Measurements from ENCODE around the gene LRRC52.

Gene LRRC52, protein sequence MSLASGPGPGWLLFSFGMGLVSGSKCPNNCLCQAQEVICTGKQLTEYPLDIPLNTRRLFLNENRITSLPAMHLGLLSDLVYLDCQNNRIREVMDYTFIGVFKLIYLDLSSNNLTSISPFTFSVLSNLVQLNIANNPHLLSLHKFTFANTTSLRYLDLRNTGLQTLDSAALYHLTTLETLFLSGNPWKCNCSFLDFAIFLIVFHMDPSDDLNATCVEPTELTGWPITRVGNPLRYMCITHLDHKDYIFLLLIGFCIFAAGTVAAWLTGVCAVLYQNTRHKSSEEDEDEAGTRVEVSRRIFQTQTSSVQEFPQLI

GRCh38 chr1:165543532-165544438 lies at the start of gene LRRC52:
Gene LRRC52, plus strand, starts transcription at chr1:165544000. Its CDS starts 297 bp downstream, at chr1:165544297.
- DNase-seq: peak; percentile 76 to 85

DNA sequence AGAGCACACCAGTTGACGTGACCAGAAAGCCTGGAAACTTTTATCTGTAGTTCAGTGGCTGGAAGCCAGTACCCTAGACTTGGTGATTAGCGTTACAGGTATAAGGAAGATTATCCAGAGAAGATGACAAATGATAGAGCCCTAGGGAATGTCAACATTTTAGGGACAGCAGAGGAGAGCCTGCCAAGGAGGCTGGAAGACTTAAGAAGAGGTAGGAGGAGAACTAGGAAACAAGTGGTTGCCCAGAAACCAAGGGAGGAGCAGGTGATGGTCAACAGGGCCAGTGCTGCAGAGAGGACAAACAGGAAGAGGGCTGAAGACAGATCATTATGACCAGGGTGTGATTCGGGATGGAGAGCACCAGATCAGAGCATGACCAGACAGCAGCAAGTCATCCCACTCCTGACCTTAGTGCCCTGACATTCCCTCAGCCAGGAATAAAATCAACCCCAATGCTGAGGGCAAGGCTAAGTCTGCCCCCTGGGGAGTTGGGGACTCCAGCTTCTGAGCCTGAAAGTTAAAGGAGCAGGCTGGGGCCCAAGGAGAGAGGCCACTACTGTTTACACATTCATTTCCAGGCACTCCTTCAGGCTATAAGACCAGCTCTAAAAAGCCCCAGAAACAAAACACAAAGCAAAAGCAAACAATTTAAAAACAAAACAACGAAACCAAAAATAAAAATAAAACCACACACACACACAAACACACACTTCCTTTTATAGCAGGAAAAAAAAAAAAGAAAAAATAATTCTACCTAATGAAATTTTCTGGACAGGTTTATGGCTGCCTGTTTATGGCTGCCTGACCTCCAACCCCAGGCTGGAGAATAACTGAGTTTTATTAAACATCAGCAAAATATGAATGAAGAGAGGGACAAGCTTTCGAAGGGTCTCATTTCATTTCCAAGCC lies 48.6 kb upstream of the LRRC52 start:
- DNase-seq: no peak

- no peak for DNase-seq
Measured at GRCh38 chr1:165495858-165496205, 48.0 kb upstream of the LRRC52 start.

- no peak for DNase-seq
Measured at GRCh38 chr1:165496501-165496900, 47.3 kb upstream of the LRRC52 start.

DNA sequence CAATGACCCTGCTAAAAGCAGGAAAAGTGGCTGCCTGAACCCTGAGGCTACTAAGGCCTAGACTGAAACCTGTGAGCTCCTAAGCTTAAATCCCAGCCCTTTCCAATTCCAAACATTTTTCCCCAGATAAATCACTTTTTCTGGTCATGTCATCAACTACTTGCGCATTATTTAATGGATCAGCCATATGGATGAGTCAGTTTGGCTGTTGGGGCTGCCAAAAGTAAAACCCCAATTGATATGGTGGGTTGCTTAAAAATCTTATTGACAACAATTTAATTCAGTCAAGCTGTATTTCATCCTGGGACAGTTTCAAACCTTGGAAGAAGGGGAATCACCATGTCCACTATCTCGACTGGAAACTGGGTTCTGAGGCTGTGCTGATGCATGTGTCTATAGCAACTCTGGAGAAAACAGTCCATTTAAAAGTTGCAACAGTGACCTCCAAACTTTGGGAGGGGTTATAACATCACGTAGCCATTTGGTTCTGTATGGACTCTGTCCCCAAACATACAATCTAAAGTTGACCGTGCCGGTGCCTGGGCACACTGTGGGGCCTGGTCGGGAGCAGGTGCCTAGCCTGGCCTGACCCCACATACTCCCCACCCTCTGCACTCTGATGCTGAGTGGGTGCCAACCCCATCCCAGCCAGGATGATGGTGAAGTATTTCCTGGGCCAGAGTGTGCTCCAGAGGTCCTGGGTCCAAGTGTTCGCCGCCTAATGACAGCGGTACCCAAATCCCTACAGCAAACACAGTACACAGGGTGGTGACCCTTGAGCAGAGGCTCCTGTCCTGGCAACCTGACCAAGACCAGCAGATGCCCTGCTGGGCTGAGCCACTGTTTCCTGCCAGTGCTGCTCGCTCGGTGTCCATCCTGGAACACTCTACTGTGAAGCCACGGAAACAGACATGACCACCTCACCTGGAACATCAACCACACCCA lies 46.5 kb upstream of the LRRC52 start:
- DNase-seq: no peak

DNA sequence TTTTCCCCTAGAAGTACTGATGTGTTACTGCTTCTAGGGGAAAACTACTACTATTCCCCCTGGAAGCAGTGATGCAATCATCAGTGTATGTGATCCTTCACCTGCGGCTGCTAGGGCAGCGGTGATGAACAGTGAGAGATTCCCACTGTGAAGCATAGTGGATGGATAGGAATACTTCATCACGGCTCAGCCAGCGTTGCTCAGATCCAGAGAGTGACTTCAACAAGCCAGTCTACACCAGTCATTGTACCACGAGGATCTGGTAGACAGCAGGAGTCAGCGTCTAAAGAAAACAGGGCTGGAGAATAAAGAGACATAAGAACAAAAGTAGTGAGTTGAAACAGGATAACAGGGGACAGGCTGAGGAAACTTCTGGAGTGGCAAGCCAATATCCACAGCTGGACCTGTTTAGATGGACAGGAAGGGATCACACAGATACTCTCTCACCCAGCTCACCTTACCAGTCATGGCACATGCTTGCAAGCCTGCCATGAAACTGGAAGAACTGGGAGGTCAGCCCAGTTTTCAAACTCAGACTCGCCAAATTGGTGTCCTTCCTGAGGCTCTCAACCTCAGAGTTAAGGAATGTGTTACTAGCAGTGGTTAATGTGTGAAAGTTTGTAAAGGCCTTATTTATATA lies 42.4 kb upstream of the LRRC52 start:
- DNase-seq: no peak

- DNase-seq: no peak
Measured at GRCh38 chr1:165501970-165502348, 41.8 kb upstream of the LRRC52 start.

DNA sequence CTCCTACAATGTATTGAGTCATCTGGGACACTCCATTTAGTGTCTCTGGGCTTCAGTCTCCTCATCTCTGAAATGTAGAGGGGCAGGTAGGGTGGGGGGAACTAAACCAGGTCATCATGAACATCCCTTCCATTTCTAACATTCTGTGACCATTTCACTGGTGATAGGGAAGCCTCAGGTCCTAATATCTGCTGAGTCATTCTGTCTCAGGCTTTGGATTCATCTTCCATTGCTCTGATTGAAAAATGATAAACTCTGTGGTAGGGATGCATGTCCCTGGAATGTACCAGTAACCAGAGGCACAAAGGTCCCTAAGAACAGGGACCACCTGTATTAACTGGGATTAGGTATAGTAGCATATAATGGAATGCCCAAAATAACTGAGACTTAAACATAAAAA lies 36.2 kb upstream of the LRRC52 start:
- no peak for DNase-seq

DNA sequence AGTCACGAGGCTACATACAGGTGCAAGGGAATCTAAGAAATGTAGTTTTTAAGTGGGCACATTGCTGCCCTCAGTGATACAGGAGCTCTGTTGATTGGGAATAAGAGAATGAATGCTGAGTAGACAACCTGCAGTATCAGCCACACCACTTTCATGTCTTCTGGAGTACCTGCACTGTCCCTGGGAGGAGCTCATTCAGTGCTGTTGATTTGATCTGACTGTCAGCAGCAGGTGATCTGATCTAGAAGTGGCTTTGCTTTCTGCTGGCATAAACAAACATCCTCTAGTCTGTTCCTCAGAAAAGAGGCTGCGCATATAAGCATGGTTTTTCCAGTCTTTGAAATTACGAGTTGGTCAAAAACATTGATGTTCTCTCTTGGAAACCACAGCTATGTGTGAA lies 35.5 kb upstream of the LRRC52 start:
- DNase-seq: no peak

GRCh38 chr1:165512816-165513215 lies 31.0 kb upstream of the LRRC52 start:
- no peak for DNase-seq

GRCh38 chr1:165516469-165516868 lies 27.3 kb upstream of the LRRC52 start:
- DNase-seq: no peak

DNA sequence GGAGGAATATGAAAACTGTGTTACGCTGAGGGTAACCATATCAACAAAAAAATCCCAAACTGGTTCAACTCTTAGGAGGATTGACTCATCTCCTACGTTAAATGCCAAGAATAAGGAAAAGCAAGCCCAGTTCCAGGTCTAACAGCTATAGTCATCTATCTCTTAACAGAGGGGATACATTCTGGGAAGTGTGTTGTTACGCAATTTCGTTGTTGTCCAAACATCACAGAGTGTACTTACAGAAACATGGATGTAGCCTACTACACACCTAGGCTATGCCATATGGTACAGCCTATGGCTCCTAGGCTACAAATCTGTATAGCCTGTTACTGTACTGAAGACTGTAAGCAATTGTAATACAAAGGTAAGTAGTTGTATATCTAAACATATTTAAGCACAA lies 23.2 kb upstream of the LRRC52 start:
- no peak for DNase-seq

GRCh38 chr1:165524639-165525285 lies 19.0 kb upstream of the LRRC52 start:
- DNase-seq: no peak

DNA sequence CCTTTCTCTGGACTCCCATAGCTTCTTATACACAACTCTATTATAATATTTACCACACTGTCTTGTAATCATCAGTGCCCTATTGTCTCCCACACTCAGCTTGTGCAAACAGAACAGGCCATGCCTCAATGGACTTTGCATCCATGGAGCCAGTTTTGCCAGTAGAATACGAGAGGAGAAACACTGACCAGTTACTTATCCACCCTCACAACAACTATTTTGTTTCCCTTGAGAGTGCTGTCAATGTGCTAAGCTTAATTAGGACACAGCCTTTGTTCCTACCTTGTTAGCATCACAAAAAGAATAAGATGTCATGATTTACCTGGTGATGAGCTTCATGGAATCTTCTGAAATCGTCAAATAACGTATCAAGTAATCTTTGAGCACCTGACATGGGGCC lies 18.1 kb upstream of the LRRC52 start:
- DNase-seq: no peak

DNA sequence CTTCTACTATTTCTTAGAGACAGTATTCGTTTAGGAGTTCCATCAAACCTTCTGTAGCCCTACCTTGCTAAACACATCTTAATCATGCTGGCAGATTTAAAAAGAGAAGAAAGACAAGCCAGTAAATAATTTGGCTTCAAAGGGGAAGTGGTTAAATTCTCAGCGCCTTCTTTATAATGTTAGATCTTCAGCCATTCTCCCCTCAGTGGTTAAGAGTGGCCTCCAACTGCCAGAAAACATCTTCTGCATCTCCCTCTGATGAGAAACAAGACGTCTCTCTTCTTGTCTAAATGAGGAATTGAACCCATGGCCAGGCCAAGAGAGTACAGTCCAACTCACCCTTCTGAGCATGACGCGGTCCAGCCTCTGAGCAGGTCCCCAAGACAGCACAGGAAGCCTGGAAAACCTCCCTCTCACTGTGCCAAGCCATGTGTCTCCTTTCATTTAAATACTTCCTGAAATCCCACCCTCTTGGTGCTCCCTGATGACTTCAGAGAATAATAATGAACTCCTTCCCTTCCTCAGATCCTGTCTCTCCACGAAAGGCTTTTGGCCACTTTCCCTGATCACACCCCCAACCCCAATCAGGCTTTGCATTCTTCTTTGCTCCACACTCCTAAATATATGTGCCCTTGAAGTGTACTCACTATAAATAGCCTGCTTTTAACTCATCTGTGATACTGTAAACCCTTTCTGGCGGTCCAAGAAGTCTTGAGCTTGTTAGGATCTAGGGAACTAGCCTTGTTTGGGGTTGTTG lies 16.4 kb upstream of the LRRC52 start:
- no peak for DNase-seq

GRCh38 chr1:165531021-165531420 lies 12.8 kb upstream of the LRRC52 start:
- DNase-seq: peak in 1 of 2 experiments; percentile 39

- no peak for DNase-seq
Measured at GRCh38 chr1:165532053-165532452, 11.7 kb upstream of the LRRC52 start.

DNA sequence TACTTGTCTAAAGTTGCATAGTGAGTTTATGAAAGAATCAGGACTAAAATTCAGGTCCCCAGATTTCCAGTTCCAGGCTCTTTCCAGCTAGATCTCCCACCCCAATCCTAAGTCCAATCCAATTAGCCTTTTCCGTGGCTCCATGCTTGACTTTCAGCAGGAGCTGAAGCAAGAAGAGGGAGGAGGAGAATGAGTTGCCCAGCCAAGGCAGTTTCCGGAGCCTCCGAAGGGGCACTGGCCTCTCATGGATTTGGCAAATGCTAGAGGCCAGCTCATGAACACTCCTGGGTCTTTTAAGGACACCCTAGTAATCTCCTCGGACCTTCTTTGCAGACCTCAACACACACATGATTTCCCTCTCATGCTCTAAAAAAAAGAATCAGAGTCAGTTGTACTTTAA lies 10.5 kb upstream of the LRRC52 start:
- DNase-seq: no peak

DNA sequence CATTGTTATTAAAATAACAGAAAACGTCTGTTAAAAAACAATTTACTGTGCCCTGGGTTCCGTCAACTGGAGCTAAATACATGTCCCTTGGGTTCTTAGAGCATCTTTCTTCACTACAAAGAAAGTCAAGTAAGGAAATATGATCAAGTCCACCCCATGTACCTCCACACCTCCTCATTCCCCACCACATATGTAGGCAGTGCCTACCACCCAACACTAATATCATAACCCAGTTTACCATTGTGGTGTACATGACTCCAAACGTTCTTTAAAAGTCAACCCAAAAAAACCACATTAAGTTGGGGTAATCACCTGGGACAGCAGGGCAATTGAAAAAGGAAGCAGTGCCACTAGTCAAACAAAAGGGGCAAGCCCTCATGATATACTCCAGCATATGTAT lies 7.8 kb upstream of the LRRC52 start:
- no peak for DNase-seq
